DMS53 (cell line): ENCODE data around the gene WNT2B.

Experiments used
- DNase-seq: peaks from one replicate; lab custom pipeline; 2025; lab: John Stamatoyannopoulos, UW

The WNT2B gene

GRCh38 chr1:112527266-112528010, 18.7 kb downstream of the WNT2B start:
- no peak for DNase-seq

- no peak for DNase-seq
Observed at GRCh38 chr1:112528076-112528475, 19.3 kb downstream of the WNT2B start.

GRCh38 chr1:112529301-112529700, 20.5 kb downstream of the WNT2B start:
- no peak for DNase-seq

- no peak for DNase-seq
Observed at GRCh38 chr1:112530832-112531231, 22.1 kb downstream of the WNT2B start.

- DNase-seq, result no peak
Observed at GRCh38 chr1:112532064-112532463, 23.3 kb downstream of the WNT2B start.

GRCh38 chr1:112533029-112533428, 24.3 kb downstream of the WNT2B start:
- no peak for DNase-seq

- DNase-seq, result no peak
Observed at GRCh38 chr1:112536561-112536960, 27.8 kb downstream of the WNT2B start.

- DNase-seq, result no peak
Observed at GRCh38 chr1:112537456-112537855, 28.7 kb downstream of the WNT2B start.

- no peak for DNase-seq
Observed at GRCh38 chr1:112538883-112539282, 30.1 kb downstream of the WNT2B start.

GRCh38 chr1:112540226-112540794, 31.5 kb downstream of the WNT2B start:
- no peak for DNase-seq

- no peak for DNase-seq
Observed at GRCh38 chr1:112541299-112541698, 32.5 kb downstream of the WNT2B start.

GRCh38 chr1:112542206-112542973, 33.6 kb downstream of the WNT2B start:
- DNase-seq, result no peak

GRCh38 chr1:112544011-112544688, 35.4 kb downstream of the WNT2B start:
- DNase-seq, result peak; percentile 32

- no peak for DNase-seq
Observed at GRCh38 chr1:112544751-112545150, 36.0 kb downstream of the WNT2B start.

- DNase-seq, result no peak
Observed at GRCh38 chr1:112546076-112546475, 37.3 kb downstream of the WNT2B start.

GRCh38 chr1:112548547-112548946, 39.8 kb downstream of the WNT2B start:
- no peak for DNase-seq

- DNase-seq, result peak; percentile 72
Observed at GRCh38 chr1:112549590-112549989, 40.8 kb downstream of the WNT2B start.

- DNase-seq, result no peak
Observed at GRCh38 chr1:112554411-112554810, 45.6 kb downstream of the WNT2B start.

GRCh38 chr1:112557385-112557784, 48.6 kb downstream of the WNT2B start:
- peak; percentile 53 for DNase-seq

- no peak for DNase-seq
Observed at GRCh38 chr1:112558634-112559033, 49.9 kb downstream of the WNT2B start.

GRCh38 chr1:112563341-112563740, 54.6 kb downstream of the WNT2B start:
- no peak for DNase-seq

GRCh38 chr1:112564081-112564480, 55.3 kb downstream of the WNT2B start:
- DNase-seq, result no peak

GRCh38 chr1:112565800-112566199, 57.0 kb downstream of the WNT2B start:
- DNase-seq, result no peak
